ENCODE results near the gene PCDHGB3.
"Not testable (repeated sequence)": the region's sequence is repeated elsewhere in the genome, so short reads cannot be mapped to it uniquely, and the experiment has no call there.

- not testable (repeated sequence) for TF ChIP-seq POLR2AphosphoS5 (IDR thresholded peaks at IDR 0.05; ENCODE audit: low read depth, low read length); TAF1 (IDR thresholded peaks at IDR 0.05; ENCODE audit: borderline replicate concordance, insufficient read depth, low read length); SIN3A (IDR thresholded peaks at IDR 0.05; ENCODE audit: borderline replicate concordance, insufficient read depth, low read length); REST (IDR thresholded peaks at IDR 0.05; ENCODE audit: insufficient read depth in 1 of 2, low read depth in 2 of 2, low read length in 2 of 2); FOXP2 (optimal IDR thresholded peaks at IDR 0.05; ENCODE audit: borderline replicate concordance, extremely low read depth, extremely low read length, insufficient read depth)
These were observed 37.9 kb downstream of the PCDHGB3 start, which contains the start of gene PCDHGB6 for GRCh38 chr5:141407790-141408505.

Measured in PFSK-1 (cell line).